PC-9 (cell line): ENCODE results near the gene NOC4L. TPM values are rescaled to one million over a fixed set of nuclear protein-coding genes. Genes with fewer than 3 reads are reported as not detected.

Experiments
- BruUV-seq: library from RNA; stranded (reverse); fragments of 400-500 nt; replicated peaks from 2 replicates; lab custom pipeline; 2021; lab: Mats Ljungman, UMichigan
- CTCF ChIA-PET: fragments of 300-600 bp; sonication (Branson Sonifier 250); formaldehyde crosslinking; loops from one replicate; lab custom pipeline; 2022; ENCODE audit warnings: antibody characterized with exemption; lab: Charles Lee
- POLR2A ChIA-PET: fragments of 300-600 bp; sonication (Branson Sonifier 250); formaldehyde crosslinking; loops from one replicate; lab custom pipeline; 2022; ENCODE audit warnings: antibody characterized with exemption; ENCODE audit not compliant: unreplicated experiment; lab: Charles Lee
- DNase-seq, 2 experiments: peaks; one replicate each; pipeline versions ENCODE4 v3.0.0 to v3.0.0-alpha.2; 2015 to 2022; ENCODE audit warnings: mixed read lengths in 1 of 2
- H2AFZ ChIP-seq: fragments of 200-600 bp; sonication (generic); 2 replicates; pipeline ENCODE4 v1.8.1; 2017; ENCODE audit warnings: antibody characterized with exemption
- H3F3A ChIP-seq: fragments of 200-600 bp; sonication (generic); 2 replicates; pipeline ENCODE4 v1.8.1; 2017; ENCODE audit warnings: antibody characterized with exemption, mild to moderate bottlenecking, low read depth; ENCODE audit not compliant: insufficient read depth
- H3K27ac ChIP-seq: fragments of 200-600 bp; sonication (generic); 2 replicates; pipeline ENCODE4 v1.6.1; 2016; ENCODE audit warnings: mixed run types
- H3K27me3 ChIP-seq: fragments of 200-600 bp; sonication (generic); 2 replicates; pipeline ENCODE4 v1.6.1; 2016; ENCODE audit warnings: low read depth, mixed run types; ENCODE audit not compliant: insufficient read depth
- H3K36me3 ChIP-seq: fragments of 200-600 bp; sonication (generic); 2 replicates; pipeline ENCODE4 v1.6.1; 2016; ENCODE audit warnings: low read depth, mixed run types
- H3K4me1 ChIP-seq: fragments of 200-600 bp; sonication (generic); replicated peaks from 2 replicates; pipeline ENCODE4 v1.6.1; 2016; ENCODE audit warnings: mixed run types; ENCODE audit not compliant: insufficient read depth
- H3K4me2 ChIP-seq: fragments of 200-600 bp; sonication (generic); 2 replicates; pipeline ENCODE4 v1.6.1; 2017; ENCODE audit warnings: mixed run types
- H3K4me3 ChIP-seq: fragments of 200-600 bp; sonication (generic); 2 replicates; pipeline ENCODE4 v1.6.1; 2016; ENCODE audit warnings: mixed run types
- H3K79me2 ChIP-seq: fragments of 200-600 bp; sonication (generic); 2 replicates; pipeline ENCODE4 v1.6.1; 2017; ENCODE audit warnings: low read depth, mixed run types
- H3K9me2 ChIP-seq: fragments of 200-600 bp; sonication (generic); 2 replicates; pipeline ENCODE4 v1.8.1; 2017; ENCODE audit warnings: mild to moderate bottlenecking; ENCODE audit not compliant: insufficient read depth
- H3K9me3 ChIP-seq: fragments of 200-600 bp; sonication (generic); 2 replicates; pipeline ENCODE4 v1.8.1; 2016; ENCODE audit warnings: low read depth; ENCODE audit not compliant: insufficient read depth
- H4K20me1 ChIP-seq: fragments of 200-600 bp; sonication (generic); 2 replicates; pipeline ENCODE4 v1.8.1; 2017; ENCODE audit not compliant: insufficient read depth
- EZH2 ChIP-seq: fragments of 200-600 bp; sonication (generic); IDR thresholded peaks from 2 replicates; pipeline ENCODE4 v1.8.0; 2017; ENCODE audit warnings: antibody characterized with exemption, low read depth
- intact Hi-C: fragments of 100-400 bp; cut with micrococcal nuclease; formaldehyde crosslinking; loops from one replicate; pipeline ENCODE4 v1.10.0; 2022; ENCODE audit not compliant: unreplicated experiment
- total RNA-seq: library from RNA; stranded (reverse); gene quantifications from 2 replicates; pipeline ENCODE4 v1.2.3, GENCODE V29; 2021
- TF ChIP-seq, protein P1 (sequence below): fragments of 200-600 bp; sonication (generic); conservative IDR thresholded peaks from 2 replicates; pipeline ENCODE4 v1.6.1; 2017; ENCODE audit warnings: mixed run types, antibody characterized with exemption, mild to moderate bottlenecking, moderate library complexity

NOC4L gene
- total RNA-seq, 1 experiment from 2014 or later, result 27.1 TPM

- ChIA-PET CTCF (no interaction called here), POLR2A (no interaction called here)
Measured at GRCh38 chr12:132140501-132140900, 3.8 kb upstream of the NOC4L start.

DNA sequence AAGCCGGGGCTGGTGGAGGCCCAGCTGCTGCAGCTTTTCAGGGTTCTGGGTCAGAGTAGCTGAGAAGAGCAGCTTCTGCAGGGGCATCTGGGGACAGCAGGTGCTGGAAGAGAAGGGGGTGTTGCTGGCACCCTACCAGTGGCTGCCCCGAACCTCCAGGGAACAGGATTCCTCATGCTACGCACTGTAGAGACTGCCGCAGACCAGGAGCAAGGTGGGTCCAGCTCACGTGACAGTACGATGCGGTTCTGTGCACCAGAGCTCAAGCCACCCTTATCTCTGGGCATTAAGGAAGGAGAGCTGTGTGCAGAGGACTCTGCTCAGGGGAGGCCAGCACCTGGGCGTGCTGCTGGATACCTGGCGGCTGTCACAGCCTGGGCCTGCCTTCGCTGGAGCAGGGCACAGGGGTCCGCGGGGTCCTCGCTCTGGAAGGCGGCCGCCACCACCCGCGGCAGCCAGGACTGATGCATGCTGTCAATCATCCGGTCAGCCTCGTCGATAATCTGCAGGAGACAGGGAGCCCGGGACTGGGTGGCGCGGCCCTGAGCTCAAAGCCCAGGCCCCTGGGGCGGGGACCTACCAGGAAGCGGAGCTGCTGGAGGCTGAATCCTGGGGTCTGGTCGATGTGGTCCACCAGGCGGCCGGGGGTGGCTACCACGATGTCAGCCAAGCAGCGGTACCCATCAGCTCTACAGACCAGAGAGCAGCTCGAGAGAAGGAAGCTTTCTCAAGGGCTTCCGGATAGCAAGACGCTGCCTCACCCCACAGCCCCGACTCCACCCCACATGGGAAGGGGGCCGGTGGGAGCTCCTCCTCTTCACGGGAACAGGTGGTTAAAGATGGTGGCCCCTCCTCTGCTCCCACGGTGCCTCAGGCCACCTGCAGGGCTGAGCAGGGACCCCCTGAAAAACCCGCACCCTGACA lies 3.1 kb upstream of the NOC4L start:
- ChIA-PET POLR2A (no interaction called here), CTCF (no interaction called here)
- Histone ChIP-seq H3K36me3 (peaks cover 16% of the 10 kb centered on the region), H3K27ac (no peak overlapping the region), H3F3A (peaks cover 5% of the 10 kb centered on the region; the same call in 1 of the 2 replicates), H3K79me2 (peaks cover 31% of the 10 kb centered on the region), H2AFZ (no peak overlapping the region), H3K4me3 (no peak overlapping the region), H3K4me2 (no peak overlapping the region), H3K27me3 (no peaks in the 10 kb centered on the region), H4K20me1 (0 out of 2 replicates have a peak, but pooled peaks cover 6% of the 10 kb centered on the region), H3K9me2 (no peaks in the 10 kb centered on the region), H3K4me1 (peaks cover 13% of the 10 kb centered on the region), H3K9me3 (no peaks in the 10 kb centered on the region)
- TF ChIP-seq, protein P1, sequence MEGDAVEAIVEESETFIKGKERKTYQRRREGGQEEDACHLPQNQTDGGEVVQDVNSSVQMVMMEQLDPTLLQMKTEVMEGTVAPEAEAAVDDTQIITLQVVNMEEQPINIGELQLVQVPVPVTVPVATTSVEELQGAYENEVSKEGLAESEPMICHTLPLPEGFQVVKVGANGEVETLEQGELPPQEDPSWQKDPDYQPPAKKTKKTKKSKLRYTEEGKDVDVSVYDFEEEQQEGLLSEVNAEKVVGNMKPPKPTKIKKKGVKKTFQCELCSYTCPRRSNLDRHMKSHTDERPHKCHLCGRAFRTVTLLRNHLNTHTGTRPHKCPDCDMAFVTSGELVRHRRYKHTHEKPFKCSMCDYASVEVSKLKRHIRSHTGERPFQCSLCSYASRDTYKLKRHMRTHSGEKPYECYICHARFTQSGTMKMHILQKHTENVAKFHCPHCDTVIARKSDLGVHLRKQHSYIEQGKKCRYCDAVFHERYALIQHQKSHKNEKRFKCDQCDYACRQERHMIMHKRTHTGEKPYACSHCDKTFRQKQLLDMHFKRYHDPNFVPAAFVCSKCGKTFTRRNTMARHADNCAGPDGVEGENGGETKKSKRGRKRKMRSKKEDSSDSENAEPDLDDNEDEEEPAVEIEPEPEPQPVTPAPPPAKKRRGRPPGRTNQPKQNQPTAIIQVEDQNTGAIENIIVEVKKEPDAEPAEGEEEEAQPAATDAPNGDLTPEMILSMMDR, result no peak
- no peak for TF ChIP-seq EZH2
- no peak for DNase-seq
- no TSS peak for BruUV-seq
- intact Hi-C loops, result no loop called here

More at GRCh38 chr12:132140501-132140900, 3.8 kb upstream of the NOC4L start:
- BruUV-seq, result no TSS peak
- H3K36me3 ChIP-seq, result peaks cover 16% of the 10 kb centered on the region
- no peaks in the 10 kb centered on the region for H3K9me3 ChIP-seq
- no peak for DNase-seq
- TF ChIP-seq, protein P1, result no peak
- no peak for TF ChIP-seq EZH2
- peaks cover 27% of the 10 kb centered on the region for H3K79me2 ChIP-seq
- H3F3A ChIP-seq, result peaks cover 5% of the 10 kb centered on the region; the same call in 1 of the 2 replicates
- H3K4me1 ChIP-seq, result peaks cover 13% of the 10 kb centered on the region
- no peak overlapping the region for H3K4me2 ChIP-seq
- H3K9me2 ChIP-seq, result no peaks in the 10 kb centered on the region
- no peaks in the 10 kb centered on the region for H3K27me3 ChIP-seq
- H2AFZ ChIP-seq, result no peak overlapping the region
- H3K4me3 ChIP-seq, result no peak overlapping the region
- intact Hi-C loops, result no loop called here
- no peak overlapping the region for H3K27ac ChIP-seq
- H4K20me1 ChIP-seq, result 0 out of 2 replicates have a peak, but pooled peaks cover 6% of the 10 kb centered on the region

- Histone ChIP-seq H4K20me1 (0 out of 2 replicates have a peak, but pooled peaks cover 6% of the 10 kb centered on the region), H3F3A (no peaks in the 10 kb centered on the region), H3K9me3 (no peaks in the 10 kb centered on the region), H3K9me2 (no peaks in the 10 kb centered on the region), H3K4me2 (peak overlapping the region; percentile 92), H3K79me2 (peaks cover 31% of the 10 kb centered on the region), H3K4me3 (no peak overlapping the region), H3K36me3 (peaks cover 16% of the 10 kb centered on the region), H3K27ac (no peak overlapping the region), H3K27me3 (no peaks in the 10 kb centered on the region), H2AFZ (no peak overlapping the region), H3K4me1 (peaks cover 13% of the 10 kb centered on the region)
- intact Hi-C loops, result no loop called here
- CTCF ChIA-PET, result no interaction called here
- TF ChIP-seq EZH2, result no peak
- TF ChIP-seq, protein P1, result no peak
- no peak for DNase-seq
- BruUV-seq, result no TSS peak
- POLR2A ChIA-PET, result no interaction called here
Measured at GRCh38 chr12:132141976-132142678, 2.1 kb upstream of the NOC4L start.
